Thymus (tissue), 11 donors: Measurements from ENCODE around the gene KHNYN. TPM values are rescaled to one million over a fixed set of nuclear protein-coding genes. Genes with fewer than 3 reads are reported as not detected.
A peak's percentile ranks its signal among the peaks of the same experiment; 100 is the strongest.
"Not testable (repeated sequence)": the region's sequence is repeated elsewhere in the genome, so short reads cannot be mapped to it uniquely, and the experiment has no call there.

Experiments used
- DNase-seq, 9 donors: peaks; one replicate each; pipeline ENCODE4 v3.0.0-alpha.2; 2013; ENCODE audit warnings: low spot score in 9 of 9, low read depth in 6 of 9, missing footprints in 1 of 9
- H3K27ac ChIP-seq, 2 donors: one replicate each; pipeline ENCODE4 v1.5.1; 2013; ENCODE audit warnings: control low read depth in 1 of 2, low read depth in 1 of 2, low read length in 1 of 2, mild to moderate bottlenecking in 1 of 2, moderate library complexity in 1 of 2
- H3K27me3 ChIP-seq, 2 donors: one replicate each; pipeline ENCODE4 v1.5.1; 2013; ENCODE audit warnings: low read length in 1 of 2; ENCODE audit not compliant: control insufficient read depth in 2 of 2, insufficient read depth in 1 of 2
- H3K36me3 ChIP-seq, 2 donors: one replicate each; pipeline ENCODE4 v1.5.1; 2013; ENCODE audit warnings: low read length in 1 of 2, mild to moderate bottlenecking in 1 of 2, moderate library complexity in 1 of 2; ENCODE audit not compliant: control insufficient read depth in 2 of 2, insufficient read depth in 2 of 2
- H3K4me1 ChIP-seq, 2 donors: one replicate each; pipeline ENCODE4 v1.5.1; 2013; ENCODE audit warnings: low read length in 2 of 2; ENCODE audit not compliant: control insufficient read depth in 2 of 2, insufficient read depth in 2 of 2
- H3K4me3 ChIP-seq, 2 donors: one replicate each; pipeline ENCODE4 v1.5.1; 2013; ENCODE audit warnings: low read length in 2 of 2, control low read depth in 1 of 2, mild to moderate bottlenecking in 1 of 2
- H3K9me3 ChIP-seq, 2 donors: one replicate each; pipeline ENCODE4 v1.5.1; 2013; ENCODE audit warnings: low read length in 1 of 2, mild to moderate bottlenecking in 1 of 2; ENCODE audit not compliant: control insufficient read depth in 2 of 2, insufficient read depth in 1 of 2
- WGBS: extraction: QIAGEN DNeasy Blood & Tissue Kit; methylation state at CpG from one replicate; pipeline ENCODE4 v1.1.7; 2013; 5-methylcytosine and 5-hydroxymethylcytosine counted together
- polyA plus RNA-seq: library from polyadenylated mRNA; stranded (reverse); fragments of 200-250 nt; gene quantifications from one replicate; pipeline ENCODE4 v1.2.3, GENCODE V29; 2013
- total RNA-seq: library from RNA; stranded (reverse); fragments of 120-200 nt; gene quantifications from one replicate; pipeline ENCODE4 v1.2.4, GENCODE V29; 2013
- donor health status: healthy.

KHNYN gene
- total and polyA plus RNA-seq, 2 donors: 28.9 to 35.3 TPM

DNA sequence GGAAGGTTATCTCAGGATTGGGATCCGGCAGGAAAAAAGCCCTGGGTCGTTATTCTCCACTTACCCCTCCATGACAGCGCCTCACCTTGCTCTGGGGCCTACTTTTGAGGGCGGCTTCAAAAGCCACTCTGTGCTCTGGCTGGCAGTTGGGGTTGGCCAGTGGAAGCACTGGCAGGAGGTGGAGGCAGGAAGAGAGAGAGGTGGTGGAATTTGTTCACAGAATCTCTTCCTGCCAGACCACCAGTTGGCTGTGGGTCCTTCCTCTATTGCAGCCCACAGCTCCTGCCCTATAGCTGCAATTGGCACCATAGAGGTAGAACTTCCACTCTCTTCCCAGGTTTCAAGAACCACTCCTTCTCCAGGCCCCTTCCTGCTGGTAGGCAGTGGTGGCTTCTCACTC is 45.5 kb downstream of the KHNYN start:
- Histone ChIP-seq H3K4me3 (no peak overlapping the region), H3K4me1 (no peaks in the 10 kb centered on the region), H3K27me3 (no peaks in the 10 kb centered on the region), H3K27ac (no peak overlapping the region), H3K36me3 (no peaks in the 10 kb centered on the region), H3K9me3 (peaks cover 0 to 2% of the 10 kb centered on the region in 2 donors)
- 28% methylated on average over 4 of the region's 4 CpGs for WGBS
- no peak for DNase-seq

DNA sequence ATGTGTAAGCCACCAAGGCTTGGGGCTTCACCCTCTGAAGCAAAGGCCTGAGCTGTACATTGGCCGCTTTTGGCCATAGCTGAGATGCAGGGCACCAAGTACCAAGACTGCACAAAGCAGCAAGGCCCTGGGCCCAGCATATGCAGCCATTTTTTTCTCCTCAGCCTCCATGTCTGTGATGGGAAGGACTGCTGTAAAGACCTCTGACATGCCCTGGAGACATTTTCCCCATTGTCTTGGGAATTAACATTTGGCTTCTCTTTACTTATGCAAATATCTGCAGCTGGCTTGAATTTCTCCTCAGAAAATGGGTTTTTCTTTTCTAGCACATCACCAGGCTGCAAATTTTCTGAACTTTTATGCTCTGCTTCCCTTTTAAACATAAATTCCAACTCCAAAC is 50.2 kb downstream of the KHNYN start:
- 0% methylated on average over 1 of the region's 1 CpG for WGBS
- not testable (repeated sequence) for H3K27me3 ChIP-seq
- H3K4me1 ChIP-seq: peaks cover 15 to 16% of the 10 kb centered on the region in 2 donors

GRCh38 chr14:24481622-24482324 is 52.0 kb downstream of the KHNYN start:
- no peaks in the 10 kb centered on the region for H3K9me3 ChIP-seq
- no peaks in the 10 kb centered on the region for H3K27me3 ChIP-seq
- H3K27ac ChIP-seq: no peak overlapping the region
- no peaks in the 10 kb centered on the region for H3K36me3 ChIP-seq
- peaks cover 15 to 16% of the 10 kb centered on the region in 2 donors for H3K4me1 ChIP-seq
- H3K4me3 ChIP-seq: no peak overlapping the region
- peak in 2 of 9 donors; percentile 35 to 51 for DNase-seq
- 57% methylated on average over 23 of the region's 23 CpGs for WGBS

More for the DNA sequence above, 50.2 kb downstream of the KHNYN start:
- not testable (repeated sequence) for H3K4me3 ChIP-seq, DNase-seq, H3K27ac ChIP-seq, H3K9me3 ChIP-seq, H3K36me3 ChIP-seq

DNA sequence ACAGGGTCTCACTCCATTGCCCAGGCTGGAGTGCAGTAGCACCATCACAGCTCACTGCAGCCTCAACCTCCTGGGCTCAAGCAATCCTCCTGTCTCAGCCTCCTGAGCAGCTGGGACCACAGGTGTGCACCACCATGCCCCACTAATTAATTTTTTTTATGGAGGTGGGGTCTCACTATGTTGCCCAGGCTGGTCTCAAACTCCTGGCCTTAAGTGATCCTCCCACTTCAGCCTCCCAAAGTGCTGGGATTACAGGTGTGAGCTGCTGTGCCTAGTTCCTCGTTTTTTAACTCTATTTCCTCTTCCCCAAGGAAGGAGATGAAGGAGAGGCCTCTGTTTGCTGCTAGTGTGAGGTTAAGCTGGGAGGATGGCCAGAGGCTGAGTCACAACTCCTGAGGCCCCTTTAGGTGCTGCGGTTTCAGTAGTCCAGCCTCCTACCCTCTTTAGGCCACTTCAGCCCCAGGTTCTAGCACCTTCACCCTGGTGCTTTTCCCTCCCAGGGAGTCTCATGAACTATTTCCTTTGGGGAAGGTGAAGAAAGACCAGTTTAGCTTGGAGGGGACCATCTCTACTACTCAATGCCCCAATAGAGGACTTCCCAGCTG is 53.0 kb downstream of the KHNYN start:
- not testable (repeated sequence) for H3K9me3 ChIP-seq, H3K27ac ChIP-seq, H3K27me3 ChIP-seq, H3K4me3 ChIP-seq, DNase-seq, H3K36me3 ChIP-seq
- peaks cover 15 to 16% of the 10 kb centered on the region in 2 donors for H3K4me1 ChIP-seq
- WGBS: 86% methylated on average over 2 of the region's 2 CpGs

DNA sequence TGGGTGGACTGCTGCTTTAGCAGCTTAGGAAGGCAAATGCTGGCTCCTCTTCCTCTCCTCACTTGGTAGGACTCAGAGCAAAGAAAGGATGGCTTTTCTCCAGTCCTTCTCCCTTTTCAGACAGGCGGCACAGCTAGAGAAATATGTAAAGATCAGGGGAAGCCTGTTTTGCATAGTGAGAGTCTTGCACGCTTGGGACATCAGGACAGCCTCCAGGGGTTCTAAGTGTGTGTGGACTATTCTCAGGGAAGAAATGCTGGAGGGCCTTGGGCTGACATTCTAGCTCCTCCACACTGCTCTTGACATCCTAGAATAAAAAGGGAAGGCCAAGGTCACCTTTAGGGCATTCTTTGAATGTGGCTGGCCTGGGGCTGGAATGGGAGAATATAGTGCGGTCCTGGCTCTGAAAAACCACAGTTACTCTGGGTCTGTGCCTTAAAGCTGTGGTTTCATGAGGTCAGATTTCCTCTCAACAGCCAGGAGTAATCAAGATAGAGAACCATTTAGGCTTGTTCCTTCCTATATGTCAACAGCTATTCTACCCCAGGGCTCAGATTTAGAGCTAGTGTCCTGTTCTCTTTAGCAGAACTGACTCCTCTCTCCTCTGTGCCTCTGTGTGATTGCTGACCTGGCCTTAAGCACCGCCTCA is 54.0 kb downstream of the KHNYN start:
- H3K4me3 ChIP-seq: no peak overlapping the region
- peak overlapping the region in 1 of 2 donors; percentile 69 for H3K27ac ChIP-seq
- DNase-seq: peak in 3 of 9 donors; percentile 50 to 82 (median 57)
- no peaks in the 10 kb centered on the region for H3K36me3 ChIP-seq
- 18% methylated on average over 4 of the region's 4 CpGs for WGBS
- H3K9me3 ChIP-seq: no peaks in the 10 kb centered on the region
- peaks cover 15 to 16% of the 10 kb centered on the region in 2 donors for H3K4me1 ChIP-seq
- no peaks in the 10 kb centered on the region for H3K27me3 ChIP-seq

Other genes with a start within 250 kb of the KHNYN start
- 19.3 TPM for gene IPO4, start 241.1 kb upstream of the KHNYN start, total RNA-seq
- gene IPO4, start 241.1 kb upstream of the KHNYN start, polyA plus RNA-seq: 12.1 TPM
- 18.2 TPM for gene TM9SF1, start 234.5 kb upstream of the KHNYN start, total RNA-seq
- 12.5 TPM for gene TM9SF1, start 234.5 kb upstream of the KHNYN start, polyA plus RNA-seq
- not detected for gene TSSK4, start 224.3 kb upstream of the KHNYN start, total RNA-seq
- 0.02 TPM for gene TSSK4, start 224.3 kb upstream of the KHNYN start, polyA plus RNA-seq
- 76.9 TPM for gene CHMP4A, start 216.5 kb upstream of the KHNYN start, total RNA-seq
- gene CHMP4A, start 216.5 kb upstream of the KHNYN start, polyA plus RNA-seq: 151 TPM
- 47.9 TPM for gene MDP1, start 213.9 kb upstream of the KHNYN start, total RNA-seq
- gene MDP1, start 213.9 kb upstream of the KHNYN start, polyA plus RNA-seq: 48.8 TPM
- 259 TPM for gene NEDD8, start 197.6 kb upstream of the KHNYN start, total RNA-seq
- 214 TPM for gene NEDD8, start 197.6 kb upstream of the KHNYN start, polyA plus RNA-seq
- gene GMPR2, start 197.0 kb upstream of the KHNYN start, total RNA-seq: 67.0 TPM
- 53.6 TPM for gene GMPR2, start 197.0 kb upstream of the KHNYN start, polyA plus RNA-seq
- gene TINF2, start 187.3 kb upstream of the KHNYN start, total RNA-seq: 68.8 TPM
- gene TINF2, start 187.3 kb upstream of the KHNYN start, polyA plus RNA-seq: 81.6 TPM
- 1.5 TPM for gene TGM1, start 166.8 kb upstream of the KHNYN start, total RNA-seq
- 41.0 TPM for gene TGM1, start 166.8 kb upstream of the KHNYN start, polyA plus RNA-seq
- gene RABGGTA, start 158.4 kb upstream of the KHNYN start, total RNA-seq: 14.8 TPM
- gene RABGGTA, start 158.4 kb upstream of the KHNYN start, polyA plus RNA-seq: 40.4 TPM
- 10.2 TPM for gene DHRS1, start 130.2 kb upstream of the KHNYN start, total RNA-seq
- gene DHRS1, start 130.2 kb upstream of the KHNYN start, polyA plus RNA-seq: 59.6 TPM
- gene NOP9, start 130.1 kb upstream of the KHNYN start, total RNA-seq: 14.9 TPM
- gene NOP9, start 130.1 kb upstream of the KHNYN start, polyA plus RNA-seq: 7.9 TPM
- gene CIDEB, start 122.0 kb upstream of the KHNYN start, total RNA-seq: 8.1 TPM
- gene CIDEB, start 122.0 kb upstream of the KHNYN start, polyA plus RNA-seq: 13.4 TPM
- gene LTB4R2, start 119.8 kb upstream of the KHNYN start, total RNA-seq: 5.5 TPM
- 6.5 TPM for gene LTB4R2, start 119.8 kb upstream of the KHNYN start, polyA plus RNA-seq
- 4.4 TPM for gene LTB4R, start 118.5 kb upstream of the KHNYN start, total RNA-seq
- gene LTB4R, start 118.5 kb upstream of the KHNYN start, polyA plus RNA-seq: 73.3 TPM
- gene ADCY4, start 94.9 kb upstream of the KHNYN start, total RNA-seq: 1.9 TPM
- gene ADCY4, start 94.9 kb upstream of the KHNYN start, polyA plus RNA-seq: 17.6 TPM
- 10.9 TPM for gene RIPK3, start 90.0 kb upstream of the KHNYN start, total RNA-seq
- gene RIPK3, start 90.0 kb upstream of the KHNYN start, polyA plus RNA-seq: 15.2 TPM
- 16.6 TPM for gene NFATC4, start 61.8 kb upstream of the KHNYN start, total RNA-seq
- gene NFATC4, start 61.8 kb upstream of the KHNYN start, polyA plus RNA-seq: 79.8 TPM
- 3.1 TPM for gene NYNRIN, start 31.0 kb upstream of the KHNYN start, total RNA-seq
- gene NYNRIN, start 31.0 kb upstream of the KHNYN start, polyA plus RNA-seq: 4.3 TPM
- gene CBLN3, start 286 bp upstream of the KHNYN start, total RNA-seq: 2.8 TPM
- 9.5 TPM for gene CBLN3, start 286 bp upstream of the KHNYN start, polyA plus RNA-seq
- gene SDR39U1, start 12.8 kb downstream of the KHNYN start, total RNA-seq: 34.9 TPM
- 148 TPM for gene SDR39U1, start 12.8 kb downstream of the KHNYN start, polyA plus RNA-seq
- gene CMA1, start 78.3 kb downstream of the KHNYN start, total RNA-seq: 0.28 TPM
- 0.96 TPM for gene CMA1, start 78.3 kb downstream of the KHNYN start, polyA plus RNA-seq
- gene CTSG, start 146.3 kb downstream of the KHNYN start, total RNA-seq: 19.9 TPM
- 4.8 TPM for gene CTSG, start 146.3 kb downstream of the KHNYN start, polyA plus RNA-seq
- gene GZMH, start 179.7 kb downstream of the KHNYN start, total RNA-seq: 0.57 TPM
- 3.1 TPM for gene GZMH, start 179.7 kb downstream of the KHNYN start, polyA plus RNA-seq
- 7.3 TPM for gene GZMB, start 204.2 kb downstream of the KHNYN start, total RNA-seq
- 7.0 TPM for gene GZMB, start 204.2 kb downstream of the KHNYN start, polyA plus RNA-seq